T-helper 9 cell (primary cell): Measurements from ENCODE around the gene ZNF598.
"Not testable (repeated sequence)": the region's sequence is repeated elsewhere in the genome, so short reads cannot be mapped to it uniquely, and the experiment has no call there.

ENCODE experiments used
- DNase-seq: peaks from one replicate; pipeline ENCODE4 v3.0.0-alpha.2; 2020

The ZNF598 gene

DNA sequence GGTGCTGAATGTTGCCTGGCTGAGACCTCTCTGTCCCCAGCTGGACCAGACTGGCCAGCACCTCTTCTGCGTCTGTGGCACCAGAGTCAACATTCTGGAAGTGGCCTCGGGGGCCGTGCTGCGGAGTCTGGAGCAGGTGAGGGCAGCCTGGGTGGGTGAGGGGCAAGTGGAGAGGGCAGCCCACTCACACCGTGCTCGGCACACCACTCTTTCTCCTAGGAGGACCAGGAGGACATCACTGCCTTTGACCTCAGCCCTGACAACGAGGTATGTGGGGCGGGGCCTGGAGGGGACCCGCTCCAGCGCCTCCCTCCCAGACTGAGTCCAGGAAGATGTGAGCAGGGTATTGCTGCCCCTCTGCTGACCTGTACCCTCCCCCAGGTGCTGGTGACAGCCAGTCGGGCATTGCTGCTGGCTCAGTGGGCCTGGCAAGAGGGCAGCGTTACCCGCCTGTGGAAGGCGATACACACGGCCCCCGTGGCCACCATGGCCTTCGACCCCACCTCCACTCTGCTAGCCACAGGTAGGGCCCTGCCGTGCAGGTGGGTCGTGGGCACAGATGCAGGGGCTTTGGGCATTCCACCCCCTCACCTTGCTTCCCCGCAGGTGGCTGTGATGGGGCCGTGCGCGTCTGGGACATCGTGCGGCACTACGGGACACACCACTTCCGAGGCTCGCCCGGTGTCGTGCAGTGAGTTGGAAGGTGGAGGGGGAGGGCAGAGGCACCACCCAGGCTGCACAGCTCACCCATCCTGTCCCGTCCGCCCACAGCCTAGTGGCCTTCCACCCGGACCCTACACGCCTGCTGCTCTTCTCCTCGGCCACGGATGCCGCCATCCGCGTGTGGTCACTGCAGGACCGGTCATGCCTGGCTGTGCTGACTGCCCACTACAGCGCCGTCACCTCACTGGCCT is 35.2 kb downstream of the ZNF598 start:
- DNase-seq = no peak

- DNase-seq = no peak
Measured at GRCh38 chr16:1973461-1974156, 36.0 kb downstream of the ZNF598 start.

DNA sequence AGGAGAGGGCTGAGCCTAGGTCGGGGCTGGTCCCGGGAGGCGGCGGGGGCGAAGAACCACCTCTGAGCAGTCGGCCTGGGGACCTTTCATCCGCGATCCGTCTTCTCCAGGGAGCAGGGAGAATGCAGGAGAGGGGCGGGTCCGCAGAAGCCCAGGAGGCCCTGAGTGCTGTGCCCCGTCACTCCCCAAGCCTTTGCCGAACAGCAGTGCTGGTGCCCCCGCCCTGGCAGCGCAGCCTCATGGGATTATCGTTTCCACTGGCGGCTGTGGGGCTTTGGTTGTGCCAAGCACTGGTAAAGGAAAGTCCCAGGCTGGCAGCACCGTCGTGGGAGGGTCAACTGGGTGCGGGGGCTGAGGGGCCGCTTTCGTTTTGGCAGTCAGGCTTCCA is 37.1 kb downstream of the ZNF598 start:
- no peak for DNase-seq

- DNase-seq = peak; percentile 95
Measured at GRCh38 chr16:1971796-1972489, 37.7 kb downstream of the ZNF598 start, which contains the start of gene TBL3. TBL3 (plus strand) TSS chr16:1972053; CDS start chr16:1972165, 112 bp downstream.

GRCh38 chr16:1968146-1968953 is 41.3 kb downstream of the ZNF598 start:
- DNase-seq = no peak

- no peak for DNase-seq
Measured at GRCh38 chr16:1966460-1966859, 43.2 kb downstream of the ZNF598 start, which contains the start of gene RNF151. RNF151 (plus strand) TSS chr16:1966856; CDS start chr16:1966882, 26 bp downstream.

GRCh38 chr16:1965396-1966001 is 44.1 kb downstream of the ZNF598 start:
- no peak for DNase-seq

GRCh38 chr16:1964506-1965395 is 44.9 kb downstream of the ZNF598 start, which contains the start of gene RPS2:
RPS2 (minus strand) TSS chr16:1964826; CDS start chr16:1964625, 201 bp downstream.
- DNase-seq = peak; percentile 99

- DNase-seq = peak; percentile 37
Measured at GRCh38 chr16:1963806-1964505, 45.7 kb downstream of the ZNF598 start.

GRCh38 chr16:1962161-1963153 is 47.2 kb downstream of the ZNF598 start:
- DNase-seq = not testable (repeated sequence)

- no peak for DNase-seq
Measured at GRCh38 chr16:1961651-1962067, 48.0 kb downstream of the ZNF598 start.

DNA sequence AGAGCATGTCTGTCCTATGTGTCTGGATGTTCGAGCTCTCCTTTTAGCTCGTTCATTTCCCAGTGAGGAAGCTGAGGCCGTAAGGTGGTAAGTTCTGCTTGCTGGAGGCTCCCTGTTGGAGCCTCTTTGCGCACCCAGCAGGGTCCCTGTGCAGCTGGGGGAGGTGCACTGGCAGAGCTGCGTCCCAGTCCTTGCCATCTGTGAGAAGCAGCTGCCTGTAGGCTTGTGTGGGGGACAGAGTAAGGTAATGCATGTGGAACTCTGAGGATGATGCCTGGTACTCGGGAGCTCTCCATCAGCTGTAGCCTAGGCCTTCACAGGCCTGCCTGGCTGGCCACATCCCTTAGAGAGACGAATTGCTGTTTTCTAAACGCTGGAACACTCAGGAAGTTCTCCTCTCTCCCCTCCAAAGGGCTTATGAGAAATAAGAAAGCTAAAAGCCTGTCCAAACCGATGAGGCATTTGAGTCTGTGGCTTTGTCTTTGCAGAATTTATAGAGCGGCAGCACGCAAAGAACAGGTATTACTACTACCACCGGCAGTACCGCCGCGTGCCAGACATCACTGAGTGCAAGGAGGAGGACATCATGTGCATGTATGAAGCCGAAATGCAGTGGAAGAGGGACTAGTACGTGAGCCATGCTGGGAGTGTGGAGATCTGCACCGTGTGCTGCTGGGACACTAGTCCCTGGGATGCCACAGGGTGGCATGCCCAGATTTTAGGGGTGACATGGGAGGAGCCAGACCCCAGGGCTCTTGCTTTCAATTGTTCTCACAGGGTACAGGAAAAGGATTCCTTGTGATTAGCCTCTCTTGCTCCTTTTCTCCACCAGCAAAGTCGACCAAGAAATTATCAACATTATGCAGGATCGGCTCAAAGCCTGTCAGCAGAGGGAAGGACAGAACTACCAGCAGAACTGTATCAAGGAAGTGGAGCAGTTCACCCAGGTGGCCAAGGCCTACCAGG is 48.7 kb downstream of the ZNF598 start:
- no peak for DNase-seq

DNA sequence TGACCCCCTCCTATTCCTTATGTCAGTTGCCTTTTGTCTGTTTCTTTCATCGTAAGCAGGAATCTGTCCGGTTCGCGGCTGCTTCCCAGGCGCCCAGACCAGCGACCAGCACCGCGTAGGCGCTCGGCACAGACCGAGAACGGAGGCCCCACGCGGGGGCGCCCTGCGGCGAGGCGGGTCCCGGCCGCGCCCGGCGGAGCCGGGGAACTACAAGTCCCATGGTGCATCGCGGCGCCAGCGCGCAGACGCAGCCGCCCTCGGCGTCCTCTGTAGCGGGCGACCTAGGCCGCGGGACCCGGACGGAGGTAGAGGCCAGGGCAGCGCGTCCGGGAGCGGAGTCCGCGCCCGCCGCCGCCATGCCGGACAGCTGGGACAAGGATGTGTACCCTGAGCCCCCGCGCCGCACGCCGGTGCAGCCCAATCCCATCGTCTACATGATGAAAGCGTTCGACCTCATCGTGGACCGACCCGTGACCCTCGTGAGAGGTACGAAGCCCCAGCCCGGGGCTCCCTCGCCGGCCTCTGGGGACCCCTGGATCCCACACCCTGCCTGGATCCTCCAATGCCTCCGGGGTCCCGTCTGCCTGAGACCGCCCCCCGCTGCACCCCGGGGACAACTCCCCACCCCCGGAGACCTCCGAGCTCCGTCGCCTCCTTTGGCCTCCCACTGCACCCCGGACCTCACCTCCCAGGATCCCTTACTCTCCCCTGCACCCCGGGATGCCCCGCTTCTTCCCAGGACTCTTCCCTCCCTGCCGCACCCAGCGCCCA is 50.2 kb downstream of the ZNF598 start, which contains the start of gene NDUFB10:
TSS of gene NDUFB10 (plus strand) at position 270 of the 771 bp plus-strand sequence. CDS start at position 357, 87 bp downstream.
- peak; percentile 90 for DNase-seq

DNA sequence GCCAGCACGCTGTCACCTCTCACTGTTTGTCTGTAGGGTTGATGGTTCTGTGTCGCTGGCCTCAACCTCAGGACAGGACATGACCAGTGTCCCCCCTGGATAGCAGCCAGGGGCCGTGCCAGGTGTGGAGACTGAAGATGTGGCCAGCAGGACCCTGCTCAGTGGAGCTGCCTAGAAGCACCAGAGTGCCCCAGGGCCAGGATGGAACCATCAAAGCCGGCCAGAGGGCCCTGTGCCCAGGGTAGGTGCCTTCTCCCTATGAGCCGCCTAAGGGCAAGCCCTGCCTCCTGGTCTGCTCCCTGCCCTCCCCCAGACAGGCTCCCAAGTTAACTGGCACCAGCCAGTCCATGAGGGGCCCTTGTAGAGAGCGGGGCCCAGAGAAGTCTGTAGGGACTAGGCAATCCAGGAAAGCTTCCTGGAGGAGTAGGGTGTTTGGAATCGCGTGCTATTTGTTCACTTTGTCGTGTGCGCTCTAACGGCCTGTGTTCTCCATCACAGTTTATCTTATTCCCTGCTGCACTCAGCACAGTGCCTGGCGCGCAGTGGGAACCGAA is 50.8 kb downstream of the ZNF598 start:
- DNase-seq = no peak

GRCh38 chr16:1958143-1958491 is 51.5 kb downstream of the ZNF598 start:
- not testable (repeated sequence) for DNase-seq
